Kidney (tissue), 14 donors: ENCODE results near the gene FBXO33. TPM values are rescaled to one million over a fixed set of nuclear protein-coding genes. Genes with fewer than 3 reads are reported as not detected.
A peak's percentile ranks its signal among the peaks of the same experiment; 100 is the strongest.

ENCODE experiments used
- DNase-seq, 5 donors: peaks; one replicate each; pipeline ENCODE4 v3.0.0-alpha.2; 2013 to 2020
- FAIRE-seq: peaks from 2 replicates; lab custom pipeline; 2012; peaks lifted over from hg19 to GRCh38; lab: Jason Lieb, UNC
- H3K27ac ChIP-seq, 2 donors: one replicate each; pipeline ENCODE4 v1.7.0; 2013; ENCODE audit warnings: low read depth in 2 of 2, low read length in 2 of 2, inconsistent platforms in 1 of 2
- H3K27me3 ChIP-seq: one replicate; pipeline ENCODE4 v1.7.1; 2013; ENCODE audit warnings: low read length, inconsistent platforms; ENCODE audit not compliant: control insufficient read depth, insufficient read depth
- H3K36me3 ChIP-seq, 3 donors: one replicate each; pipeline versions ENCODE4 v1.7.0 to v1.7.1; 2013; ENCODE audit warnings: low read length in 3 of 3, control low read depth in 1 of 3, inconsistent platforms in 1 of 3; ENCODE audit not compliant: insufficient read depth in 3 of 3, control insufficient read depth in 2 of 3
- H3K4me1 ChIP-seq, 3 donors: one replicate each; pipeline versions ENCODE4 v1.7.0 to v1.7.1; 2013; ENCODE audit warnings: low read length in 3 of 3, inconsistent platforms in 1 of 3, low read depth in 1 of 3; ENCODE audit not compliant: control insufficient read depth in 2 of 3, insufficient read depth in 2 of 3
- H3K4me3 ChIP-seq, 3 donors: one replicate each; pipeline versions ENCODE4 v1.7.0 to v1.8.1; 2013; ENCODE audit warnings: low read length in 3 of 3, control low read depth in 1 of 3, inconsistent platforms in 1 of 3
- H3K9ac ChIP-seq, 3 donors: one replicate each; pipeline versions ENCODE4 v1.7.0 to v1.7.1; 2013; ENCODE audit warnings: low read length in 3 of 3, control low read depth in 1 of 3, inconsistent platforms in 1 of 3
- H3K9me3 ChIP-seq, 3 donors: one replicate each; pipeline versions ENCODE4 v1.7.0 to v1.7.1; 2013; ENCODE audit warnings: low read length in 3 of 3, control low read depth in 1 of 3, inconsistent platforms in 1 of 3; ENCODE audit not compliant: control insufficient read depth in 2 of 3, insufficient read depth in 1 of 3
- intact Hi-C: fragments of 100-400 bp; cut with DNase I; formaldehyde crosslinking; loops from one replicate; pipeline ENCODE4 v1.11.1; 2022
- polyA plus RNA-seq: library from polyadenylated mRNA; stranded (reverse); fragments of 350-450 nt; fragmentation: Illumina TruSeq; extraction: RNeasy Lipid Tissue Mini Kit (QIAGEN cat#74804); gene quantifications from one replicate; pipeline ENCODE4 v1.2.3, GENCODE V29; 2014; ENCODE audit warnings: low read depth, low replicate concordance; ENCODE audit not compliant: insufficient read depth
- total RNA-seq: library from RNA; stranded (reverse); fragmentation: NEBNext Ultra II Directional; extraction: Animal tissue kit (Norgen Biotek cat#: 25700); gene quantifications from one replicate; pipeline ENCODE4 v1.2.1, GENCODE V29; 2021
- TF ChIP-seq, protein P1 (sequence below): IDR thresholded peaks from 3 replicates; pipeline ENCODE4 v1.5.1; 2012; ENCODE audit warnings: mild to moderate bottlenecking, moderate library complexity, borderline replicate concordance; ENCODE audit not compliant: insufficient read depth; ENCODE audit errors: extremely low read depth
- donor health status: control.
- donor health status: control.
- donor health status: control.
- donor health status: control.
- donor health status: control.
- donor health status: DM: yes; HTN: yes; CAD: no.
- donor health status: Normal renal cell carcinoma (clear cell type).

The FBXO33 gene
- total and polyA plus RNA-seq, 2 donors from 2014 or later = 6.5 to 11.2 TPM

DNA sequence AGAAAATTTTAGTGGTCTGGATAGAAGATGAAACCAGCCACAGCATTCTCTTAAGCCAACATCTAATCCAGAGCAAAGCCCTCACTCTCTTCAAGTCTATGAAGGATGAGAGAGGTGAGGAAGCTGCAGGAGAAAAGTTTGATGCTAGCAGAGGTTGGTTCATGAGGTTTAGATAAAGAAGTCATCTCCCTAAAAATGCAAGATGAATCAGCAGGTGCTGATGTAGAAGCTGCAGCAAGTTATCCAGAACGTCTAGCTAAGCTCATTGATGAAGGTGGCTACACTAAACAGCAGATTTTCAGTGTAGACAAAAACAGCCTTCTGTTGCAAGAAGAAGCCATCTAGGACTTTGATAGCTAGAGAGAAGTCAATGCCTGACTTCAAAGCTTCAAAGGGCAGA, 48.5 kb downstream of the FBXO33 start:
- Histone ChIP-seq H3K9ac (no peak overlapping the region), H3K27ac (no peak overlapping the region), H3K27me3 (no peaks in the 10 kb centered on the region), H3K9me3 (no peaks in the 10 kb centered on the region), H3K4me1 (no peaks in the 10 kb centered on the region), H3K4me3 (no peak overlapping the region), H3K36me3 (no peaks in the 10 kb centered on the region)
- DNase-seq (no peak), FAIRE-seq (no peak)
- intact Hi-C loops = no loop called here
- TF ChIP-seq, protein P1, sequence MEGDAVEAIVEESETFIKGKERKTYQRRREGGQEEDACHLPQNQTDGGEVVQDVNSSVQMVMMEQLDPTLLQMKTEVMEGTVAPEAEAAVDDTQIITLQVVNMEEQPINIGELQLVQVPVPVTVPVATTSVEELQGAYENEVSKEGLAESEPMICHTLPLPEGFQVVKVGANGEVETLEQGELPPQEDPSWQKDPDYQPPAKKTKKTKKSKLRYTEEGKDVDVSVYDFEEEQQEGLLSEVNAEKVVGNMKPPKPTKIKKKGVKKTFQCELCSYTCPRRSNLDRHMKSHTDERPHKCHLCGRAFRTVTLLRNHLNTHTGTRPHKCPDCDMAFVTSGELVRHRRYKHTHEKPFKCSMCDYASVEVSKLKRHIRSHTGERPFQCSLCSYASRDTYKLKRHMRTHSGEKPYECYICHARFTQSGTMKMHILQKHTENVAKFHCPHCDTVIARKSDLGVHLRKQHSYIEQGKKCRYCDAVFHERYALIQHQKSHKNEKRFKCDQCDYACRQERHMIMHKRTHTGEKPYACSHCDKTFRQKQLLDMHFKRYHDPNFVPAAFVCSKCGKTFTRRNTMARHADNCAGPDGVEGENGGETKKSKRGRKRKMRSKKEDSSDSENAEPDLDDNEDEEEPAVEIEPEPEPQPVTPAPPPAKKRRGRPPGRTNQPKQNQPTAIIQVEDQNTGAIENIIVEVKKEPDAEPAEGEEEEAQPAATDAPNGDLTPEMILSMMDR = no peak

DNA sequence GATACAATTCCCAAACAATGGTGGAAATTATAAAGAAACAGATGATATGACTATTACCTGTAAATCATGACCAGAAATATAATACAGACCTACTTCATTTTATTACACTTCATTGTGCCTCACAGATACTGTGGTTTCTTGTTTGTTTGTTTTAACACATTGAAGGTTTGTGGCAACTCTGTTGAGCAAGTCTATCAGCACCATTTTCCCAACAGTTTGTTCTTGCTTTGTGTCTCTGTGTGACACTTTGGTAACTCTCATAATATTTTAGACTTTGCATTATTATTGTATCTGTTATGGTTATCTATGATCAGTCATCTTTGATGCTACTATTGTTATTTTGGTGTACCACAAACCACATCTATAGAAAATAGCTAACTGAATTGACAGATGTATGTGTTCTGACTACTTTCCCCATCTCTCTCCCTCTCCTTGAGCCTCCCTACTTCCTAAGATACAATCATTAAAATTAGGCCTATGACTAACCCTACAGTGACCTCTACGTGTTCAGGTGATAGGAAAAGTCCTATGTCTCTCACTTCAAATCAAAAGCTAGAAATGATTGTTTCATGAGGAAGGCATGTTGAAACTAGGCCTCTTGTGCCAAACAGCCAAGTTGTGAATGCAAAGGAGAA, 49.1 kb downstream of the FBXO33 start:
- DNase-seq (no peak), FAIRE-seq (no peak)
- Histone ChIP-seq H3K4me3 (no peak overlapping the region), H3K4me1 (no peaks in the 10 kb centered on the region), H3K27me3 (no peaks in the 10 kb centered on the region), H3K9me3 (no peaks in the 10 kb centered on the region), H3K9ac (no peak overlapping the region), H3K36me3 (no peaks in the 10 kb centered on the region), H3K27ac (no peak overlapping the region)
- intact Hi-C loops = no loop called here
- TF ChIP-seq, protein P1 = no peak

DNA sequence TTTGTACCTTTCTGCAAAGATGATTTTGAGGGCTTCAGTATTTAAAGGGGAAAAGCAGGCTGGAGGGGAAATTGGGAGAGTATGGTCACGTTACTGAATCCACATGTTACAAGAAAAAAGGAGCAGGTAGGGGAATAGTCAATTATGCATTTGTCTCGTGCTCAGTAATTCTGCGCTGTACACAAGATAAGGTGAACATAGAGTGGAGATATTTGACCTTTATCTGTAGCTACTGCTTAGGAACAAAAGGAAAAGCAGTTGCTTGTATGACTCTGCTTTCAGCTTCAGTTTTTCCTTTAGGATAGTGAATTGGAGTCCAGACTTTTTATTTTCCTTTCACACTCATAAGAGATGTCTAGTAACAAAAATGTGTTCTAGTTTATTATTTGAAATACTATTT, 49.8 kb downstream of the FBXO33 start:
- Histone ChIP-seq H3K27me3 (no peaks in the 10 kb centered on the region), H3K4me1 (no peaks in the 10 kb centered on the region), H3K9me3 (no peaks in the 10 kb centered on the region), H3K4me3 (no peak overlapping the region), H3K36me3 (no peaks in the 10 kb centered on the region), H3K9ac (no peak overlapping the region), H3K27ac (no peak overlapping the region)
- FAIRE-seq (no peak), DNase-seq (no peak)
- TF ChIP-seq, protein P1 = no peak
- intact Hi-C loops = no loop called here

DNA sequence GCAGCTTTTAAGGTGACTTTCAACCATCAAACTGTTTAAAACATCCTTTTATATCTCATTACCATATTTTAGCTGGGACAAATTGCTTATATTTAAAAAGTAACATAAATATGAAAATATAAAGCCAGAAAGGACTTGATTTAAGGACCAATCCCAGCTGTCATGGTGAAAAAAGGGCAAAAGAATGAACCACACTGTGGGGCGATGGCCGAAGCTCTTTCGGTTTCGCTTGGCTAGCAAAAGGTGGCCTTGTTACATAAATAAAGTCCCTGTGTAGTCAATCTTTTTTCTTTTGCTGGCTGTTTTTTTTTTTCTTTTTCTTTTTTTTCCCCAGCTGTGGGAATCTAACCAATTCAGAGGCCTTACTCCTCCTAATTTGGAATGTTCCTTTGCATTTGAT, 50.9 kb downstream of the FBXO33 start:
- Histone ChIP-seq H3K4me1 (no peaks in the 10 kb centered on the region), H3K4me3 (no peak overlapping the region), H3K36me3 (no peaks in the 10 kb centered on the region), H3K27ac (peak overlapping the region in 1 of 2 donors; percentile 13), H3K27me3 (no peaks in the 10 kb centered on the region), H3K9ac (no peak overlapping the region), H3K9me3 (no peaks in the 10 kb centered on the region)
- FAIRE-seq (no peak), DNase-seq (peak in 3 of 5 donors; percentile 23 to 65 (median 61))
- intact Hi-C loops = no loop called here
- TF ChIP-seq, protein P1 = no peak
